AG04450 (cell line): ENCODE measurements around the gene PC. TPM values are rescaled to one million over a fixed set of nuclear protein-coding genes. Genes with fewer than 3 reads are reported as not detected.

Source experiments
- CTCF ChIA-PET: fragments of 300-600, 350-600 bp; formaldehyde crosslinking; extraction: SDS; loops from one replicate; lab custom pipeline; 2022; ENCODE audit warnings: antibody characterized with exemption, inconsistent platforms; lab: Charles Lee
- POLR2A ChIA-PET: fragments of 350-600 bp; formaldehyde crosslinking; extraction: SDS; loops from one replicate; lab custom pipeline; 2021; ENCODE audit warnings: antibody characterized with exemption, inconsistent platforms; lab: Yijun Ruan, JAX
- DNase-seq: peaks from one replicate; pipeline ENCODE4 v3.0.0-alpha.2; 2011; ENCODE audit warnings: low read depth, low spot score
- H3K27ac ChIP-seq: one replicate; pipeline ENCODE4 v1.5.1; 2012; ENCODE audit warnings: low read depth, low read length, control low read depth
- H3K27me3 ChIP-seq: one replicate; pipeline ENCODE4 v1.6.0; 2012; ENCODE audit warnings: low read length; ENCODE audit not compliant: control insufficient read depth, insufficient read depth
- H3K4me3 ChIP-seq: 2 replicates; pipeline ENCODE4 v1.5.1; 2011; ENCODE audit warnings: mild to moderate bottlenecking, low read depth, low read length, control low read depth
- H3K9me3 ChIP-seq: 2 replicates; pipeline ENCODE4 v1.5.1; 2012; ENCODE audit warnings: low read length; ENCODE audit not compliant: control insufficient read depth, insufficient read depth
- CTCF ChIP-seq: IDR thresholded peaks from 2 replicates; pipeline ENCODE4 v1.5.1; 2011; ENCODE audit warnings: low read depth, low read length, control low read depth, inconsistent platforms
- polyA plus RNA-seq: library from polyadenylated mRNA; depleted of rRNA; stranded (reverse); fragments of >200 nt; gene quantifications from 2 replicates; pipeline ENCODE4 v1.2.3, GENCODE V29; 2011

PC gene
- polyA plus RNA-seq, 1 experiment, result 12.1 TPM

- no peak; the same call in 1 of the 2 replicates for TF ChIP-seq CTCF
- Histone ChIP-seq H3K9me3 (no peaks in the 10 kb centered on the region), H3K27me3 (no peaks in the 10 kb centered on the region), H3K27ac (no peak overlapping the region), H3K4me3 (no peak overlapping the region)
- no peak for DNase-seq
- ChIA-PET CTCF (interaction anchor here (0.6 kb wide), 2 partner anchors 8 to 12 kb away, joined by 3 to 5 read pairs; no protein-coding TSS in a partner anchor), POLR2A (no interaction called here)
Measured at GRCh38 chr11:66915046-66915832, 42.9 kb downstream of the PC start.

- Histone ChIP-seq H3K27me3 (no peaks in the 10 kb centered on the region), H3K9me3 (no peaks in the 10 kb centered on the region), H3K27ac (no peak overlapping the region), H3K4me3 (no peak overlapping the region)
- POLR2A ChIA-PET, result no interaction called here
- CTCF ChIA-PET, result interaction anchor here (0.6 kb wide), 2 partner anchors 9 to 11 kb away, joined by 3 to 5 read pairs; no protein-coding TSS in a partner anchor
- no peak for TF ChIP-seq CTCF
- no peak for DNase-seq
Measured at GRCh38 chr11:66914505-66914904, 43.7 kb downstream of the PC start.

- Histone ChIP-seq H3K27me3 (no peaks in the 10 kb centered on the region), H3K4me3 (no peak overlapping the region), H3K27ac (no peak overlapping the region), H3K9me3 (no peaks in the 10 kb centered on the region)
- DNase-seq, result no peak
- CTCF ChIA-PET, result no interaction called here
- no peak for TF ChIP-seq CTCF
- POLR2A ChIA-PET, result no interaction called here
Measured at GRCh38 chr11:66912911-66913310, 45.3 kb downstream of the PC start.

- ChIA-PET CTCF (no interaction called here), POLR2A (no interaction called here)
- no peak overlapping the region for H3K4me3 ChIP-seq
Measured at GRCh38 chr11:66912361-66912760, 45.8 kb downstream of the PC start.

More at GRCh38 chr11:66912361-66912760, 45.8 kb downstream of the PC start:
- H3K27me3 ChIP-seq, result no peaks in the 10 kb centered on the region
- no peak overlapping the region for H3K27ac ChIP-seq
- no peak for TF ChIP-seq CTCF
- no peaks in the 10 kb centered on the region for H3K9me3 ChIP-seq
- no peak for DNase-seq
